GM19023 (cell line): ENCODE data around the gene SLC4A4.

Experiments used
- ATAC-seq: cut with Tn5 transposase; IDR thresholded peaks from one replicate; pipeline ENCODE4 v1.9.1; 2021; ENCODE audit warnings: mild to moderate bottlenecking, moderate library complexity; ENCODE audit not compliant: unreplicated experiment

The SLC4A4 gene

DNA sequence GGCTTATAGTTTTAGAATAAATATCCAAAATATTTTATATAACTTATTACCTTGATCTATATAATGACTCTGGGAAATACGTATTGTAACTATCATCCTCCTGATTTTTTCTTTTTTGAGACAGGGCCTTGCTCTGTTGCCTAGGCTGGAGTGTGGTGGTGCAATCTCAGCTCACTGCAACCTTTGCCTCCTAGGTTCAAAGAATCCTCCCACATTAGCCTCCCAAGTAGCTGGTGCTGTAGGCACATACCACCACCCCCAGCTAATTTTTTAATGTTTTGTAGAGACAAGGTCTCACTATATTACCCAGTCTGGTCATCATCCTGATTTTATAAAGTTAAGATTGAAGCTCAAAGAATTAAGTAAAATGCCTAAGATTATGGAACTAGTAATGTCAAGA, 193.6 kb downstream of the SLC4A4 start:
- no peak for ATAC-seq

DNA sequence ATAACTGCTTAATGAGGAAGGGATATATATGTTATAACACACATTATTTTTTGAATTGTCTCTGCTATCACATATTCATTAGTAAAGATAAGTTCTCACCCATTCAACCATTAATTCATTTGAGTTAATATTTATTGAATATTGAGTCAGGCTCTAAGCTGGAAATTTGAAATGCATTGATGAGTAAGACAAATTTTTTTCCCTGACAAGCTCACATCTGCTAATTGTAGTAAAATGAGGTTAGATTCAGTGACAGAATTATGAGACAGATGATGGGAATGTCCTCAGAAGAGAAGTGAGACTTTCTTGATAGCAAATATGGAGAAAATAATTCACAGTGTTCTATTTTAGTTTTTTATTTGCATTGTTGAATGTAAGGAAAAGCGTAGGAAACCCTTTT, 194.3 kb downstream of the SLC4A4 start:
- no peak for ATAC-seq

DNA sequence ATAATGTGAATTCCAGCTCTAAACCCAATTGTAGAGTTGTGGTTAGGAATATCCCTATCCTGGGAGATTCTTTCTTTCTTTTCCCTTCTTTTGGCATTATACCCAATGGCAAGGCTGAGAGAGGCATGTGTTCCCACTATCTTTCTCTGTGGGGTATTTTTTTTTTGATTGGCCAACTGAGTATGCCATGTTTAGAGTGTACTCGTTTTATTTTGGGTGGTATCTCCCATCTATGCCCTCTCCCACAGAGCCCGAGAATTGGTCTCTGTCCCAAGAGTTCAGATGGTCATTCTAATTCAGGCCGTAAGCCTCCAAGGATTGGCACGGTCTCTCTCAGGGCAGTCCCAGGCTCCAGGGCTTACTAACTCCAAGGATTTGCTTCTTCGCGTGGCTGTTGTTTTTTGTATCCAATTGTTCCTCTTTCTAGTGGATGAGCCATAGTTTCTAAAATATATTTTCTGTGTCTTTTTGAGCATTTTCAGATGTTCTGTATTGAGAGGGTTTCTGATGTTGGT, 198.8 kb downstream of the SLC4A4 start:
- ATAC-seq: no peak

- ATAC-seq: no peak
Measured at GRCh38 chr4:71538528-71538927, 199.7 kb downstream of the SLC4A4 start.

DNA sequence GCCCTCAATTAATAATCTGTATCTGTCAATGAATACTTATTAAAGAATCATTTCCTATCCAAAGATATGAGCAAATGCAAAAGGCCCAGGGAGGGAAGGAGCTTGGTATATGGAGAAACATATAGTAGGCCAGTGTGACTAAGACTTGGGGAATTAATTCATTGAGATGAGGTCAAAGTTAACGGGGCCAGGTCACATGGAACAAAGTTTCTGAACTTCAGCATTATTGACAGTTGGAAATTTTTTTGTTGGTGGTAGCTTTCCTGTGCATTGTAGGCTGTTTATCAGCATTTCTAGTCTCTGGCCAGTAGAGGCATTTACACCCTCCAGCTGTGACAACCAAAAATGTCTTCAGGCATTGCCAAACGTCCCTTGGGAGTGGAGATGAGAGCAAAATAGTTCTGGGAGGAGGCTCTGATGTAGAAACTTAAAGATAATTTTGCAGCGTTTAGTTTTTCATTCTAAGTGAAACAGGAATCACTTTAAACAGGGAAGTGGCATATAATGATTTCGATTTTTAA, 202.0 kb downstream of the SLC4A4 start:
- ATAC-seq: no peak

- no peak for ATAC-seq
Measured at GRCh38 chr4:71541541-71541940, 202.7 kb downstream of the SLC4A4 start.

DNA sequence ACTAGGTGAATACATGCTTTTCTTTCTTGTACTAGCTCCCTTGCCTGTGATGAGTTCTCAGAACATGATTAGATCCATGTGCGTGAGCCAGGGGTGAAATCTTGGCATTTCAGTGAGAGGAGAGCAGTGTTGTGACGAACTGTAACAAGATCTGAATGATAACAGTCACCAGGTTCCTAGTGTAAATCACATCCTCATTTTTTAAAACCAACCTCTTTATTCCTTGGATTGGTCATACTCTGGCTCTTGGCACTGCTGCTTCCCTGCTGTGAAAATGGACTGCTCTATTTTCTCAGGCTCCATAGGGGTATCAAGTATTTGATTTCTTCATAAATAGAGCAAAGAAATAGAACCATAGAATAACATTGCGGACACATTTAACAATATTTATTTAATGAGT, 206.3 kb downstream of the SLC4A4 start:
- no peak for ATAC-seq

DNA sequence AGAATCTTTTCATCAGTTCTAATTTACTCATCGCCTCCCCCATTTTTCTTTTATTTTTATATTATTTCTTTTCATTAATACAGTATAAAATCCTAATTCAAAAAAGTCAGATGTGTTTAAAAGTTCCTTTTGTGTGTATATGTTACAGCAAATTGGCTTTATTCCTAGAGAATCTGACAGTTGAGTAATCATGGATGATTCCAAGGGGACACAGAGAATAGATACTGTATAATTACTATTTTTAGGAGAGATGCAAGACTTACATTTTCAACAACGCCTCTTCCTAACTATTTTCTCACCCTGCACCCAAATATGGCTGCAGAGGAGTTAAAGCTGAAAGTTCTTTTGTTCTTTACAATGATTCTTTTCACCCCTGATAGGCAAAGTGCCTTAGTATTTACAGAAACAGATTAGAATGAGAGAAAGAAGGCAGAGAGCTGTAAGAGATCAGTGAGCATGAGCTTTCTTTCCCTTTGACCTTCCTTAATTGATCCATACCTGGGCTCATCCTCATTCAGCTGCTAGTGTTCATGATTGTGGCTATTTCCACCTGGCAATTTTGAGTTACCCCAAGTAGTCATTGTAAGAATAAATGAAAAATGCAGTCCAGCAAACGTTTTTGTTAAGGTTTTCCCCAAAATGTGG, 210.8 kb downstream of the SLC4A4 start:
- ATAC-seq: no peak

GRCh38 chr4:71550220-71551165, 211.7 kb downstream of the SLC4A4 start:
- ATAC-seq: no peak

- peak; percentile 53 for ATAC-seq
Measured at GRCh38 chr4:71553605-71554004, 214.8 kb downstream of the SLC4A4 start.

DNA sequence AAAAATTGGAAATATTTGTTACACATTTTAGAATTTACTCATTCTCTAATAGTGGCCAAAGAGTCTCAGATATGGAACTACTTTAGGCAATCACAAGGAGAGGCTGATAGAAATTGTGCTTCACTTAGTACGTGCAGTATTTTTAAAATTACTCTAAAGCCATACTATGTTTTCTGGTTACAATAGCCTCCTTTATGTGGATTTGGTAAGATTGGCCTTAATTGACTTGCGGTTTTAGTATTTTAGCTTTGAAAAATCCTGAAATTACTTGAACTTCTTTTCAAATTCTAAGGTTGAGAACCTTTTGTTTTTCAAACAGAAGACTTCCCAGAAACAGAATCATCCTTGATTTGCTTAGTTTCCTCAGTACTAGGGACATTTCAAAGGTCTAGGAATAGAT, 215.2 kb downstream of the SLC4A4 start:
- ATAC-seq: no peak

GRCh38 chr4:71558248-71558647, 219.4 kb downstream of the SLC4A4 start:
- peak; percentile 63 for ATAC-seq

DNA sequence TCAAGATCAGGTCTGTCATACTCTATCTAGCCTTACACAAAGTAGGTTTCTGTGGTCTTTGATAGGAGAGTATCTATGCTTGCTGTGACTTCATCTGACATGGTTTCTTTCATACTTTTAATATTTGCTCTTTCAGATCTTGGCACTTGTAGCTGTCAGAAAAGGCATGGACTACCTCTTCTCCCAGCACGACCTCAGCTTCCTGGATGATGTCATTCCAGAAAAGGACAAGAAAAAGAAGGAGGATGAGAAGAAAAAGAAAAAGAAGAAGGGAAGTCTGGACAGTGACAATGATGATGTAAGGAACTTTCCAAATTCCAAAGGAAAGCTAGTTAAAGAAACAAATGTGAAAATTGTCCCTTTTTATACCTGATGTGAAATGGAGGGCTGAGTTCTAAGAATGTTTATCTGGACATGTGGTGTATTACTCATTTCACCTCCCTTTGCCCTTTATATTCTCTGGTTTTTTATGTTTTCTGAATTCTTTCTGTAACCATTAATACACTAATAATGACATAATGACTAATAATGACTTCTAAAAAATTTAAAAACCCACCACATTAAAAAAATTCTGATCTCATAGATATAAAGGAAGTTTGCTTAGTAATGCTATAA, 221.2 kb downstream of the SLC4A4 start:
- ATAC-seq: no peak

DNA sequence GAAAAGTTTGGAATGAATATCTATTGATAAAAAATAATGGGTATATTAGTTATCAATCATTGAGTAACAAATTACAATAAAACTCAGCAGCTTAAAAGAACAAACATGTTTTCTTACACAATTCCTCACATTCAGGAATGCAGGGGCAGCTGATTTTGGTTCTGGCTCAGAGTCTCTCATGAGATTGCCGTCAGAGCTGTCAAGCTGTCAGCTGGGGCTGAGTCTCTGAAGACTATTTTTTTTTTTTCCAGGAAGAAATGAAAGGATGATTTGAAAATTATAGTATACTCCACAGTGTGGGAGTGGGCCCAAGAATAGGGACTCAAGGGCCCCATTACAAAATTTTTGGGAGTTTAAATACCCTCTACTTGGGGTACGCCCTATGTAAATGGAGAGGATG, 226.0 kb downstream of the SLC4A4 start:
- ATAC-seq: no peak

- ATAC-seq: no peak
Measured at GRCh38 chr4:71566856-71567255, 228.0 kb downstream of the SLC4A4 start.

DNA sequence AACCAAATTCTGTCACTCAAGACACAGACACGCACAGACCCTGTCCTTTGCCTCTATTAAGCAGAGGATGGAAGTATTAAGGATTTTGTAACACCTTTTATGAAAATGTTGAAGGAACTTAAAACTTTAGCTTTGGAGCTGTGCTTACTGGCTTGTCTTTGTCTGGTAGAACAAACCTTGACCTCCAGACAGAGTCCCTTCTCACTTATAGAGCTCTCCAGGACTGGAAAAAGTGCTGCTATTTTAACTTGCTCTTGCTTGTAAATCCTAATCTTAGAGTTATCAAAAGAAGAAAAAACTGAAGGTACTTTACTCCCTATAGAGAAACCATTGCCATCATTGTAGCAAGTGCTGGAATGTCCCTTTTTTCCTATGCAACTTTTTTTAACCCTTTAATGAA, 229.3 kb downstream of the SLC4A4 start:
- no peak for ATAC-seq

GRCh38 chr4:71570492-71570891, 231.7 kb downstream of the SLC4A4 start:
- ATAC-seq: no peak

GRCh38 chr4:71571346-71571745, 232.5 kb downstream of the SLC4A4 start:
- ATAC-seq: no peak

- no peak for ATAC-seq
Measured at GRCh38 chr4:71583971-71584370, 245.2 kb downstream of the SLC4A4 start.

- no peak for ATAC-seq
Measured at GRCh38 chr4:71584585-71584984, 245.8 kb downstream of the SLC4A4 start.

DNA sequence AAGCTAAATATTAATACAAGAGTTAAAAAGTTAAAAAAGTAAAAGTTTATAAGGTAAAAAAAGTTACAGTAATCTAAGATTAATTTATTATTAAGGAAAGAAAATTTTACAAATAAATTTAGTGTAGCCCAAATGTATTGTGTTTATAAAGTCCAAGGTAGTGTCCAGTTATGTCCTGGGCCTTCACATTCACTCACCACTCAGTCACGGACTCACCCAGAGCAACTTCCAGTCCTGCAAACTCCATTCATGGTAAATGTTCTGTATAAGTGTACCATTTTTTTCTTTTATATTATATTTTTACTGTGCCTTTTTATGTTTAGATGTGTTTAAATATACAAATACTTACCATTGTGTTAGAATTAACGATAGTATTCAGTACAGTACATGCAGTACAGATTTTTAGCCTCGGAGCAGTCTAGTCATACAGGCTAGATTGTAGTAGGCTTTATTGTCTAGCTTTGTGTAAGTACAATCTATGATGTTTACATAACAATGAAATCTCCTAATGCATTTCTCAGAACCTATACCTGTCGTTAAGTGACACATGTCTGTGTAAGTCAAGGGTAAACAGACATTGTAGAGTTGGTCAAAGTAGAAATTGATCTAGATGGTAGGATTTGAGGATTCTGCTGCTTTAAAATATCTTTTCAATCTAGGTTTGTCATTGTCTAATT, 247.4 kb downstream of the SLC4A4 start:
- ATAC-seq: no peak
